Transverse colon (tissue), 4 donors: ENCODE data around the gene MRPS6. TPM values are rescaled to one million over a fixed set of nuclear protein-coding genes. Genes with fewer than 3 reads are reported as not detected.

Experiments
- DNase-seq: peaks from one replicate; pipeline ENCODE4 v3.0.0-alpha.2; 2019
- H3K27ac ChIP-seq, 4 donors: fragments of 200-600 bp; sonication (generic); 2 replicates each; pipeline ENCODE4 v1.5.1; 2016 to 2018; ENCODE audit warnings: inconsistent platforms in 4 of 4
- H3K27me3 ChIP-seq: fragments of 200-600 bp; sonication (generic); 2 replicates; pipeline ENCODE4 v1.5.1; 2017; ENCODE audit warnings: inconsistent platforms
- H3K36me3 ChIP-seq, 4 donors: fragments of 200-600 bp; sonication (generic); 2 replicates each; pipeline ENCODE4 v1.5.1; 2017 to 2019; ENCODE audit warnings: inconsistent platforms in 4 of 4
- H3K4me1 ChIP-seq, 4 donors: fragments of 200-600 bp; sonication (generic); 2 replicates each; pipeline ENCODE4 v1.5.1; 2017 to 2020; ENCODE audit warnings: inconsistent platforms in 4 of 4
- H3K4me3 ChIP-seq, 4 donors: fragments of 200-600 bp; sonication (generic); 1 replicate in 1 of 4; 2 replicates in 3 of 4; pipeline versions ENCODE4 v1.5.1 to v1.6.1; 2017 to 2019; ENCODE audit warnings: inconsistent platforms in 4 of 4
- H3K9me3 ChIP-seq, 2 donors: fragments of 200-600 bp; sonication (generic); 2 replicates each; pipeline ENCODE4 v1.5.1; 2017 to 2019; ENCODE audit warnings: inconsistent platforms in 2 of 2
- CTCF ChIP-seq, 5 experiments: fragments of 200-600 bp in 3 of 5; fragments of 450-650 bp in 2 of 5; sonication (generic) in 3 of 5; IDR thresholded peaks; 1 replicate in 2 of 5; 2 replicates in 3 of 5; pipeline ENCODE4 v1.5.1; 2016 to 2017; ENCODE audit warnings: antibody characterized with exemption in 5 of 5, inconsistent platforms in 3 of 5, mild to moderate bottlenecking in 2 of 5, moderate library complexity in 1 of 5
- EP300 ChIP-seq: sonication (generic); formaldehyde crosslinking; IDR thresholded peaks from one replicate; pipeline ENCODE4 v1.6.1; 2017; ENCODE audit warnings: antibody characterized with exemption, low read depth
- POLR2A ChIP-seq: fragments of 450-650 bp; IDR thresholded peaks from one replicate; pipeline ENCODE4 v1.6.1; 2016; ENCODE audit warnings: antibody characterized with exemption, mild to moderate bottlenecking, moderate library complexity
- POLR2AphosphoS5 ChIP-seq, 3 donors: sonication (generic); formaldehyde crosslinking; IDR thresholded peaks; one replicate each; pipeline ENCODE4 v1.6.1; 2016; ENCODE audit warnings: antibody characterized with exemption in 3 of 3
- WGBS, 2 donors: methylation state at CpG; one replicate each; pipeline ENCODE4 v1.1.5; 2018; ENCODE audit warnings: low coverage in 1 of 2; 5-methylcytosine and 5-hydroxymethylcytosine counted together
- in situ Hi-C, 4 donors: fragments of 200-750 bp; cut with MboI; loops; one replicate each; pipeline versions ENCODE4 v1.15.0 to v1.15.1; 2017; ENCODE audit warnings: low sequenced_read_pairs in 3 of 4, low pct_ligation_motif_present in 1 of 4, low pct_unique_long_range_greater_than_20kb in 1 of 4
- intact Hi-C: fragments of 100-400 bp; cut with DNase I; formaldehyde crosslinking; loops from one replicate; pipeline ENCODE4 v1.15.1; 2023; ENCODE audit warnings: low total_unique reads
- total RNA-seq, 4 donors: library from RNA; depleted of rRNA; stranded (reverse); fragments of >200 nt; gene quantifications; one replicate each; pipeline ENCODE4 v1.1.0, GENCODE V29; 2016

The MRPS6 gene
- total RNA-seq, 4 donors from 2014 or later, result 27.9 to 59.1 (median 35.6) TPM

- no peaks in the 10 kb centered on the region for H3K9me3 ChIP-seq
- no peak overlapping the region for H3K4me3 ChIP-seq
- DNase-seq, result no peak
- no peak overlapping the region for H3K27ac ChIP-seq
- H3K27me3 ChIP-seq, result no peaks in the 10 kb centered on the region
- no peak for TF ChIP-seq EP300
- in situ Hi-C loops (no loop called here), intact Hi-C loops (no loop called here)
- no peaks in the 10 kb centered on the region for H3K36me3 ChIP-seq
- WGBS, 2 donors, result 95% methylated on average over 5 of the region's 5 CpGs; no CpG with 5 or more reads in 1 of the 2 donors
- H3K4me1 ChIP-seq, result no peaks in the 10 kb centered on the region
These were observed 81.5 kb downstream of the MRPS6 start for GRCh38 chr21:34154878-34155277.

- no peak overlapping the region for H3K27ac ChIP-seq
- WGBS, 2 donors, result 88 to 100% methylated on average over 1 to 3 of the region's 3 CpGs
- no peak overlapping the region for H3K4me3 ChIP-seq
- H3K4me1 ChIP-seq, result no peaks in the 10 kb centered on the region
- TF ChIP-seq POLR2AphosphoS5 (IDR thresholded peaks at IDR 0.05) (no peak), CTCF (IDR thresholded peaks at IDR 0.05) (no peak), EP300 (no peak), POLR2A (no peak)
- intact Hi-C loops, result no loop called here
- H3K36me3 ChIP-seq, result no peaks in the 10 kb centered on the region
- H3K9me3 ChIP-seq, result no peaks in the 10 kb centered on the region
- no peak for DNase-seq
- no peaks in the 10 kb centered on the region for H3K27me3 ChIP-seq
- in situ Hi-C loops, result no loop called here
These were observed 83.6 kb downstream of the MRPS6 start for GRCh38 chr21:34156957-34157356.

GRCh38 chr21:34157521-34157920 is 84.1 kb downstream of the MRPS6 start:
- in situ Hi-C loops, result no loop called here
- H3K4me3 ChIP-seq, result no peak overlapping the region
- H3K9me3 ChIP-seq, result no peaks in the 10 kb centered on the region
- no peaks in the 10 kb centered on the region for H3K4me1 ChIP-seq
- no peak for TF ChIP-seq POLR2AphosphoS5 (IDR thresholded peaks at IDR 0.05)
- TF ChIP-seq POLR2A, result no peak
- H3K36me3 ChIP-seq, result no peaks in the 10 kb centered on the region
- WGBS, 2 donors, result 94 to 96% methylated on average over 2 of the region's 2 CpGs
- H3K27ac ChIP-seq, result no peak overlapping the region
- intact Hi-C loops, result no loop called here
- DNase-seq, result no peak
- no peaks in the 10 kb centered on the region for H3K27me3 ChIP-seq

GRCh38 chr21:34158866-34159835 is 85.8 kb downstream of the MRPS6 start:
- in situ Hi-C loops, result no loop called here

More at GRCh38 chr21:34158866-34159835, 85.8 kb downstream of the MRPS6 start:
- 95 to 100% methylated on average over 5 to 33 of the region's 36 CpGs for WGBS, 2 donors
- Histone ChIP-seq H3K9me3 (peaks cover 5 to 10% of the 10 kb centered on the region in 2 donors), H3K27me3 (no peaks in the 10 kb centered on the region), H3K4me1 (no peaks in the 10 kb centered on the region), H3K4me3 (no peak overlapping the region), H3K27ac (no peak overlapping the region), H3K36me3 (no peaks in the 10 kb centered on the region)
- intact Hi-C loops, result no loop called here
- TF ChIP-seq EP300 (no peak), POLR2AphosphoS5 (IDR thresholded peaks at IDR 0.05) (no peak), POLR2A (no peak), CTCF (IDR thresholded peaks at IDR 0.05) (no peak)
- no peak for DNase-seq
